ENCODE results near the gene REXO5.
"Not testable (repeated sequence)": the region's sequence is repeated elsewhere in the genome, so short reads cannot be mapped to it uniquely, and the experiment has no call there.

Gene REXO5

DNA sequence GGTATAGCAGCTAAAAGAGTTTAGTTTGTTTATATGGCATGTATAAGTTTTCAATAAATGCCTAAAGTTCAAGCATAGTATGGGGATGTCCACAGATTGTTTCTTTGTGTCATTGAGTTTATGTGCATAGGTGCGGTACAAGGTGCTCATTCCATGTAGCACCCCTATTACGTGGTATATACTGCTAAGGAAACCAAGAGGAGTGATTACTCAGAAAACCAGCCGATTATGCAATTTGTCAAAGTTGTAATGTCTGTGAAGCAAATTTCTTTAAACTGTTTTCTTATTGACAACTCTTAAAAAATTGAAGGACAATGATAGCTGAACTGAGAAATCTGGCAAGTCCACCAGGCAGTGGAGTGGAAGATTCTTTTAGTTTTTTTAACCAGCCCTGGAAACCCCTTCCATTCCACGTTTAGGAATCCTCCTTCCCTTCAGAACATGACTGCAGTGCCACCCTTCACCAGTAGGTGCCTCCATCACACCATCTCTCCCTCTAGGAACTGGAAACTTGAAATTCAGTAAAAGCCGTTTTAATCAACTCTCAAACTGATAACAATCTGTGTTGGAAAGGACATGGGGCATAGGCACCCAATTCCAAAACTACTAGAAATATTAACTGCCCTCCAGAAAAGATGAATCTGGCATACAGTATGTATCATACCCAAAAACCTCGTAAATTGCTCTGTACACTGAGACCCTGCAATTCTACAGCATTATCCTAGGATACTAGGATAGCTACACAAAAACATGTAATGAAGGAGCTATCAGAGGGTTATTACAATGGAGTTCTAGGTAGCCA, 43.5 kb downstream of the REXO5 start:
- peak; percentile 15 to 30 for DNase-seq (ENCODE audit: low read depth in 2 of 2)

DNA sequence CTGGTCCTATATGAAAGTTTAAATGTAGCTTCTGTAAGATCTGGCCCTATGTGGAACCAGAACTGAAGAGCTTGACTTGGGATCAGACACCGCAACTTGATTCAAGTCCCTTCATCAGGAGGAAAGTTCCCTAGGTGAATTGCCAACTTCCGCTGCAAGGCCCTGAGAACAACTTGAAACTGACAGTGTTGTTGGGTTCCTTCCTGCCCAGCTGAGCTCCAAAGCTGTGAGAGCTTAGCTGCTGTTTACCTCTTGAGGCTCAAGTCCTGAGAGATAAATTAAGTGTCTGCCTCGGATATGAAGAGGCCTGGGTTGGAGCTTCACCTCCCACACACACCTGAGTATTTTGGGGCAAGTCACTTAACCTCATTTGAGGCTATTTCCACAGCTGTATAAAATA, 44.7 kb downstream of the REXO5 start:
- DNase-seq (ENCODE audit: low read depth in 2 of 2) = no peak

DNA sequence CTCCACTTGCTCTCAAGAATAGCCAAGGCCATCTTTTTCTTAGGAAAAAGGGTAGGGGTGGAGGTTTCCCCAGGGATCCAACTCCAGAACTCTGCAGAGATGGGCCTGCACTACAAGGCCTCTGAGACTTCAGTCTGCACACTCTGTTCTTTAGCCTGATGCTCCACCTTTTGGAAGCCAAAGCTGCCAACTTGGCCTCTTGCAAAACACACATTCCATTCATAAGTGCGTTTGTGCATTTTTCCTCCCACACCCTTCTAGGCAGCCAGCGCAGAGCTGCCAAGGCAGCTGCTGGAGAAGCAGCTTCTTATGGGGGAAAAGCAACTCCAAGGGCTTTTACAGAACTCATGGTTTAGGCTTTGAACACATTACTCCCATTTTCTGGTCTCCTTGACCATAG, 45.3 kb downstream of the REXO5 start:
- no peak for DNase-seq (ENCODE audit: low read depth in 2 of 2)

DNA sequence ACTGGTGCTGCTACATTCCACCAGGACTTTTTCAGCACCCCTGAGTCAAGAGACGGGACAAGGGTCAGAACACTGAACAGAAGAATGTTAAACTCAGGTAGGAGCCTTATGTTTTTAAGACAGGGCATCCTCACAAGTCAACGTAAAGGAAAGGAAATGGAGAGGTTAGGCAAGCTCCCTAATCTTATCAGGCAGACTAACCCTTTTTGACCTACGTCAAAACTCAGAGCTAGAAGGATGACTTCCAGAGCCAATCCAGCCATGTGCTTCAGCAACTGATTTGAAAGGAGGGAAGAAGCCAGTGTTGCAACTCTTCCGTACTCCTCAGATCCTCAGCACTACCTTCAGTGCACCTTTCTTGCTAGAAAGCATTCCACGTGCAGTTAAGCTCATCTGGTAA, 46.8 kb downstream of the REXO5 start:
- no peak for DNase-seq (ENCODE audit: low read depth in 2 of 2)

DNA sequence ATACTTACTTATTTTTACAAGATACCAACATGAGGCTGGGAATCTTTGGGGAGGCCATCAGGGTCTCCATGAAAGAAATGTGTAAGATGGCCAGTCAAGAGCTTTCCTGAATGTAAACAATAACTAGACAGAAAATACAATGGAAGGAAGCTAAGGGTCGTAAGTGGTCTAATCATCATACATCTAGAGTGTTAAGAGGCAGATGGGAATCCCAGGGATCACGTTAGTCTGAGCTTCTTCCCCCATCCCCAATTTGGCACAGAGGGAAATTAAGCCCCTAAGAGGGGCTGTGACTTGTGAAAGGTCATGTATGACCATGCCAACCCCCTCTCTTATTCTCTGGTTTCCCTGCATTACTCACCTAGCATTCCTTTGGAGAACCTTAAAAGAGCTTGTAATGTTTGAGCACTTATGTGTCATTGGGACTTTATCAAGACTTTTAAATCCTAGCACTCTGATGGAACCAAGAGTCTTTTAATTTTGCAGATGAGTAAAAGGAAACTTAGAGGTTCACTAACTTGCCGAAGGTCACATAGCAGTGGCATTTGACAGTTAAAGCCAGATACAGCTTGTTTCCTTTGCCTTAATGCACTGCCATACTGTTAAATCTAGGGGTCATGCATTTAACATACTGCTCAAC, 47.8 kb downstream of the REXO5 start:
- no peak for DNase-seq (ENCODE audit: low read depth in 2 of 2)

DNA sequence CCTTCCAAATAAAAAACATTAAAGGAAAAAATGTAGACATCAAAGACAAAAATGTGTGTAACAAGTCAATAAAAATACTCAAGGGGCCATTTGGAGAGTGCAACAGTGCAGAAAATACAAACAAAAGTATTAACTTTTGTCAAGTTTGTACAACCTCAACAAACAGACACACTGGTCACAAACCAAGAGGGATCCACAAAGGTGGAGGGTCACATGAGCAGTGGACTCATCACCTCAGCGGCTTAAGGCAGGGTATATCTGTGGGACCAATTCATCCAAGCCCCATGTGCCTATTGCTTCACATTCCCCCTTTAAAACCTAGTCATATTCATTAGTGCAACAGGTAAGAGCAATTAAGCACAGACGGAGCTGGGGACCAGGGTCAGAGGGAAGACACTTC, 48.6 kb downstream of the REXO5 start:
- no peak for DNase-seq (ENCODE audit: low read depth in 2 of 2)

DNA sequence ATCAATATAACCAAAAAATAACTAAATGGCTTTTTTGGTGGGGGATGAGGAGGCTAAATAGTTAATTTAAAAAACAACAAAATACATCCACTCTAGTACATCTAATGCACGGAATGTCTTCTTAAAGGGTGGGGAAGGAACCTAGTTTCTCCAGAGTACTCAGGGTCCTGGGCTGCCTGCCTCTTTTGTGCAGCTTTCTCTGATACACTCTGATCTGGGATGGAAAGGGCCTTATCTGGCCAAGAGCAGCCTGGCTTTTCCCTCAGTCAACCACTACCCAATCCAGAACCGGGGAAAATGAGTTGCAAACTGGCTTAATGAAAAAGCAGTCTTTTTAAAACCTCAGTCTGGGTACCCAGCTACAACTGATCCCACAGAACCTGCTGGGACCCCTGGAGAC, 51.0 kb downstream of the REXO5 start:
- DNase-seq (ENCODE audit: low read depth in 2 of 2) = no peak

DNA sequence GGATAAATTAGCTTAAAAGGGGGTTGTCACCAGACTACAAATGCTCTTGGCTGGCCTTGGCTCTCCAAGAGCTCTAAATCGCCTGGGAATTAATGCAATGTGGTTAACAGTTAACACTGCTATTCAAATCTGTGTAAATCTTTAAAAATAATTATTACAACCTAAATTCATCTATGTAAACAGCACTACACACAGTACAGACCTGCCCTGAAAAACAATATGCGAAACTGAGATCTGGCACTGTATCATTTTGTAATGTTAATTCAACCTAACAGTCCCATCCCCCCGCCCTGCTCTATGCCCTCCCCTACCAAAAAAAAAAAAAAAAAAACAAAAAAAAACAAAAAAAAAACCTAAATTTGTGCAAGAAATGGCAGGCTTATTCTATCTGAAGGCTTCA, 52.9 kb downstream of the REXO5 start:
- DNase-seq (ENCODE audit: low read depth in 2 of 2) = no peak

DNA sequence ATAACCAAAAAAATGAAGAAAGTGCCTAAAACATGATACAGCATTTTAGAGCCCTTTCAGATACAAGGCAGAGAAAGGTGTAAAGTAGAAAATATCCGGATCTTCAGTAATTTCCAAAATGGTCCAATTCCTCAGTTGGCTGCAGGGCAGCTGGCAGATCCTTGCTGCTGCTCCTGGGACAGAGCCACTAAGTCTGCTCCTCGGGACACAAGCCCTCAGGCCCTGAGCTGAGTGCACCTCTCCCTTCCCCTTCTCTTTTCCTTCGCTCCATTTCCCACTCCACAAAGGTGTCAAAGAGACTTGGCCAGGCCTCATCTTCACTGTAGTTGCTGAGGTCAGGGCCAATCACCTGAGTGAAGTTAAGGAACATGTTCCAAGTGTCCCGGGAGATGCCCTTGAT, 53.4 kb downstream of the REXO5 start:
- DNase-seq (ENCODE audit: low read depth in 2 of 2) = no peak

DNA sequence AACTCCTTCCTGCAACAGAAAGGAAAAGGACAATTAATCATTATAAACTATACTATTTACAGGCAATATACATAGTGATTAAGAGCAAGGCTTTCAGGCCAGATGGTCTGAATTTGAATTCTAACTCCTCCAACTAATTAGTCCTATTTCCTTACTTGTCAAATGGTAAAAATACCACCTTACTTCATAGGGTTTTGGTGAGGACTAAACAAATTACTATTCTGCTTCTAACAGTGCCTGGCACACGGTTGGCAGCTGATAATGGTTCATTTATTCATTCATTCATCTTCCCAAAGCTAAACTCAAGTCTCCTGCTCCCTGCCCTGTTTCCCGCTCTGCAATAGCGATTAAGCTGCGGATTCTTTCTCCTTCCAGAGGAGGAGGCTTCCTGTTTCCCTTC, 54.0 kb downstream of the REXO5 start:
- no peak for DNase-seq (ENCODE audit: low read depth in 2 of 2)

DNA sequence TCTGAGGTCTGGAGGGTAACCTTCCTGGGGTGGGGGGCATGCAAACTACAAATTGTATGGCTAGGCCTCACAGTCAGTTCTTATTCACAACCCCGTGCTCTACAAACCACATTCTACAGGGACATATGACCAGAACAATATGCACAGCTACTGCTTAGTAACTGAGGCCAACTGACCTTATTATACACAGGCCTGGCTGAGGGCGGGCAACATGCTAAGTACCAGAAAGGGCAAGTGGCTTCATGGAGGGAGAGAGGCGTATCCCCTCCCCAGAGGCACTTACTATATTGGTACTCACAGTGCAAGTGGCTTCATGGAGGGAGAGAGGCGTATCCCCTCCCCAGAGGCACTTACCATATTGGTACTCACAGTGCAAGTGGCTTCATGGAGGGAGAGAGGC, 54.7 kb downstream of the REXO5 start:
- not testable (repeated sequence) for DNase-seq (ENCODE audit: low read depth in 2 of 2)

DNA sequence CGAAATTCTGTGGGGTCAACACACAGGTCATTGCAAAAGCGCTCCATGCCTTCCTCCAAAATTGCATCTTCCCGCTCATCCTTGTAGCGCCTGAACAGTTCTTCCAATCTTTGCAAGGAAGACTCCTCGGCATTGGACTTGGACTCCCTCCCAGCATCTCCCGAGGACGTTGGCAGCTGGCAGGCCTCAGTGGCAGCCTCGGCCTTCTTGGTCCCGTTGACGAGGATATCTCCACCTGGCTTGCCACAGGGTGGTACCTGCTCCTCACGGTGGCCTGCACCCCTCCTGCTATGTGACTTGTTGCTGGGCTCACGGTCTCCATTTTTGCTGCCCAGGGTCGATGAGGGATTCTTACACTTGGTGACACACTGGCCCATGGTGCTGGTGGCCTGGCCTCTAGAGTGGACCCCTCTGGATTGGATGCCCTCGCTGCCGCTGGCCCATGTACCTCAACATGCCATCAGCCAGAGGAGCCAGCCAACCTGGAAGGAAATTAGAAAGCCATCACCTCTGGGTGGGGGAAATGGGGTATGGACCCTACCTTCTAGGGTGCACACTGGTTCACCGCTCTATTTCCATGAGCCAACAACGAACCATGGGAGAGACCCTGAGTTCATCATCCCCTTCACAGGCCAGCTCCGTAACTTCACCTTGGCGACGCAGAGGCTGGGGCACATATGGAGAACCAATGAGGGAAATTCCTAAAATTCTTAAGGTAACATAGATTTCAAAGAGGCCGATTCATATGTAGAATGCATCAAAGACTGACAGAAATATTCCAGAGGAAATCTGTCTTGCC, 56.0 kb downstream of the REXO5 start:
- no peak for DNase-seq (ENCODE audit: low read depth in 2 of 2)

DNA sequence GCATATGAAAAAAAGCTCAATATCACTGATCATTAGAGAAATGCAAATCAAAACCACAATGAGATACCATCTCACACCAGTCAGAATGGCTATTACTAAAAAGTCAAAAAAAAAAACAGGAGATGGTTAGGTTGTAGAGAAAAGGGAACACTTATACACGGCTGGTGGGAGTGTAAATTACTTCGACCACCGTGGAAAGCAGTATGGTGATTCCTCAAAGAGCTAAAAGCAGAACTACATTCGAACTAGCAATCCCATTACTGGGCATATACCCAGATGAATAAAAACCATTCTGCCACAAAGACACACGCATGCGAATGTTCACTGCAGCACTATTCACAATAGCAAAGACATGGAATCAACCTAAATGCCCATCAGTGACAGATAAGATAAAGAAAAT, 58.0 kb downstream of the REXO5 start:
- not testable (repeated sequence) for DNase-seq (ENCODE audit: low read depth in 2 of 2)

DNA sequence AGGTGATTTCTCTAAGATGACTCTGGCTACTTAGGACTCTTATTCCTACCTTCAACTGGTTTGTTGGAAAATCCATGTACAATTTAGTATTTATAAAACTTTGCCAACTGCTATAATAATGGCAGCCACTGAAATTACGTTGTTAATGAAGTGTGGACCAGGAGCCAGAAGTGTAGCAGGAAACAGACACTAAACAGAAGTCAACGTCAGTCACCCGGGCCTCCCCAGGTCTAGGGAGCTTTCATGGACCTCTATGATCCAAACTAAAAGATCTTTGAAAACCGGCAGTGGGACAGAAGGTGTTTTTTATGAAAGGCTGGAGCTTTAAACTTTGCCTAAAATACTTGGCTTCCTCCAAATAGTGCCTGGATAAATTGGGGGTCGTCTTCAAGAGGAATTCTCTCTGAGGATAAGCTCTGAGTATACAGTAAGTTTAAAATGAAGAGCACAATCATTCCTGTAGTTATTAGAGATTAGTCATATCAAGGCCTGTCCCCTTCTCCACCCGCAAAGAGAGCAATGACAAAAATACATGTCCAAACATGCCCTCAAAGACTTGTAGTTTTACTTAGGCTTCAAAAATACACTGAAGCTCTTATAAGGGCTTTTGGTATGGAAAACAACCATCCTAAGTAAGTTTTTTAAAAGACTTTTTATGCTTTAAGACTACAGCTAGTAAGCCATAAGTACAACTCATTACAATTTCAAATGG, 59.2 kb downstream of the REXO5 start:
- no peak for DNase-seq (ENCODE audit: low read depth in 2 of 2)

DNA sequence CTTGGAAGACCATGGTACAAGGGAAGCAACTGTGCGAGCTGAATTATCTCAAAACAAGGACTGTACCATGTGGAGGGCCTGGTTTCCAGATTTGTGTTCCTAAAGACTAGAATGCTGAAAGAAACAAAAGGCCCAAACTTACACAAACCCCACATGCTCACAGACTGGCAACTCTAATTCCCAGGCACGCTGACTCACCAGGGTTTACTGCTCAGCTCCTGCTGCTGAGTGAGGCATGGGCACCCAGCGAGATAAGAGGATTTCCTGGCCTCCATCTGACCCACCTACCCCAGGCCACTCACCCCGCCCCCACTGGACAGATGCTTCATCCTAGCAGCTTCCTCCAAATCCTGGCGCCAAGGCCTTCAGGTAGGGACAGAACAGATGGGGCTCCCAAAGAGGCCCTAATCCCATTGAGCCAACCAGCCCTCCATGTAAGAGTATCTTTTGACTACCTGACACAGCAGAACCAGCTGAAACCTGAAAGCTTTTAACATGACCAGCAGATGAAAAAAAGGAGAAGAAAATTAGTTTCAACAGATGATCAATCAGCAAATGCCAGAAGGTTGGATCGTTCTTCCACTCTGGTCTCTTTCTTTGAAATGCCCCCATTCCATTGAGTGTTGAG, 59.9 kb downstream of the REXO5 start:
- DNase-seq (ENCODE audit: low read depth in 2 of 2) = no peak

DNA sequence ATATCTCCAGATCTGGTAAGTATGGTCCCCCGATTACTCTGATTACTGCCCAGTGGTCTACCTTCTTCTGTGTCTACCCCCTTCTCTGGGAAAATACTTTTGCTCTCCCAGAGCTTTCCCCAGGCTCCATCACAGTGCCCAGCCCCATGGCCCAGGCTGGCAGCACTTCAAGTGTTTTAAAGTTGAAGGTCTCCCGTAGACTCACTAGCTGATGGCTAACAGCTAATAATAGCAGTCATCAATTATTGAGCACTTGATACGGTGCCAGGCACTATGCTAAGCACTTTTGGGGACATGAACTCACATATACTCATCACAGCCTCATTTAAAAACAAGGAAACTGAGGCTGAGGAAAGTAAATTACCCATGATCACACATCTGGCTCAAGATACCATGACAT, 60.5 kb downstream of the REXO5 start:
- no peak for DNase-seq (ENCODE audit: low read depth in 2 of 2)

DNA sequence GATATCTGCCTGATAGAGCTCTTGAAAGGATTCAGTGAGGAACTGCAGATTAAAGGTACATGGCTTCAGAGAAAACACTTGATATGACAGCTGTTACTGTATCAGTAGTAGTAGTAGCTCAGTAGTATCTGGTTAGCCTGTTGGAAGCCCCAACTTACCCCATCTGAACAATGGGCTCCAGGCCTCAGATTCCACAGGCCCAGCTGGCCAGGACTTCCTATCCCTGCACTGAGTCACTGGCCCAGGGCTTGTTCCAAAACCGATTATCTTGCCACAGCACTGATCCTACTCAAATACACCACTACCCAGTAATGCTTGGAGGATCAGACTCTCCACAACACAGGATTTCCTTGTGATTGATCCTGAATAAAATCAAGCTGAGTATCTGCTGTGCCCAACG, 61.3 kb downstream of the REXO5 start:
- no peak for DNase-seq (ENCODE audit: low read depth in 2 of 2)

DNA sequence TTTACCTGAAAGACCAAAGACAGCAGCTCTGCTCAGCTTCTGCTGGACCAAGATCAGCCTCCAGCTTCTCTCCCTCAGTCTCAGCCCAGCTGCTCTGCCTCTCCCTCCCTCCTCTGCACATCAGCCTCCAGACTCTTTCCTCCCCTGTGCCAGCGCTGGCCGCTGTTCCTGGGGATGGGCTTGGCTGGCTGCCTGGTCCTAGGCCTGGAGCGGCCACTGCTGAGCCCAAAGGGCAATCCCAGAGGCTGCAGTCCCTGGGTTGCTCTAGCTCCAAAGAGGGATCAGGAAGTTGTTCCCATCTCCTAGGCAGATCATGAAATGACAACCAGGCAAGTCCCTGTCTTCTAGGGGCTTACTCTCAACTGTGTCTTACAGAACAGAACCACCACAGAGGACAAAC, 62.6 kb downstream of the REXO5 start:
- no peak for DNase-seq (ENCODE audit: low read depth in 2 of 2)

DNA sequence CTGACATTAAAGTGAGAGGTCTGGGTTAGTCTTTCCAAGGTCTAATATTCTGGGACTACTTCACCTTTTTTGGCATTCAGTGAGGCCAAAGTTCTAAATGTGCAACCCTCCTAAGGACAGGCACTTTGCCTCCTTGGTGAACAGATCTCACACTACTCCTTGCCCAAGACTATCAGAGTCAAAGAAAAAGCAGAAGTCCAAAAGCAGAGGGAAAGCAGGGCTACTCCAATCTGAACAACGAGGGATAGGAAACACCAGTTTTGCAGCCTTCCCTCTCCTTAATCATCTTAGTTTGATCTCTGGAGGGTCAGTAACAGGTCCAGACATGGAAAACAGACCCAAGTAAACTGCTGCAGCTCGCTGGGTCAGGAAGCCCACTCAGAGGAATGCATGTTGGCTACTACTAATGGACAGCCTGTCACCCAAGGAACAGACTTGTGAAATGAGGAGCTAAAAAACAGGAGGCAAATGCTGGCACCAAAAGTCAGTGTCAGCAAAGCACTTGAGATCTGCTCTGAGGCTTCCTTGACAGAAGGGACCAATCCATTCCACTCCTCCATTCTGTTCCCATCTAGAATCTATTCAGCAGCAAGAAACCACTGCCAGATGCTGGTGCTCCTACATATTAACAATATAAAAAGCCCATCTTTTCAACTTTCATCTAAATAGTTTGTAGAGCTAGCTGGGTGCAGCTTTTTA, 63.9 kb downstream of the REXO5 start:
- DNase-seq (ENCODE audit: low read depth in 2 of 2) = no peak

DNA sequence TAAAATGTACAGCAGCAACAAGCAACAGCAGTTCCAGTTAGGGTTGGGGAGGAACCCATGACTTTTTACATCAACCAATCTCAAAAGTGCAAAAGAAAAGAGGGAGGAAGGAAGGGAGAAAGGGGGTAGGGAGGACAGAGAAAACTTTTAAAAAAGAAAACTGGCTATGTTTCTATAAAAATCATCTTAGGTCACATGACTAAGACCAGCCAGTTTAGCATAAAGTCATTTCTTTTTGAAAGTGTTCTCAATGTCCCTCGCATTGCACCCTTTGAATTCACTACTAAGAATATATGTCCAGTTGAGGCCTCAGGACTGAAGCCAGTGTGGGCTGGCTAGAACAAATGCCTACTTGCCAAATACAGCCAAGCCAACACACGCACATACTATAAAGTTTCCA, 64.9 kb downstream of the REXO5 start:
- DNase-seq (ENCODE audit: low read depth in 2 of 2) = no peak
